NOMO-1 (cell line): ENCODE data around the gene KLK1.

Experiments used
- DNase-seq, 2 experiments: peaks; one replicate each; lab custom pipeline; 2025; ENCODE audit not compliant: unreplicated experiment in 2 of 2; lab: John Stamatoyannopoulos, UW

The KLK1 gene

GRCh38 chr19:50836543-50837195 is 13.1 kb upstream of the KLK1 start:
- no peak for DNase-seq

GRCh38 chr19:50835785-50836542 is 12.4 kb upstream of the KLK1 start:
- peak; percentile 50 to 71 for DNase-seq

GRCh38 chr19:50835103-50835784 is 11.7 kb upstream of the KLK1 start:
- no peak for DNase-seq

- DNase-seq = no peak
Measured at GRCh38 chr19:50833802-50834167, 10.2 kb upstream of the KLK1 start.

GRCh38 chr19:50833117-50833801 is 9.7 kb upstream of the KLK1 start, which contains the start of gene KLK15:
Gene KLK15 (minus strand): TSS chr19:50833574. CDS start chr19:50831492, 2,082 bp downstream.
- no peak for DNase-seq

GRCh38 chr19:50832666-50833065 is 9.1 kb upstream of the KLK1 start:
- DNase-seq = no peak

- no peak for DNase-seq
Measured at GRCh38 chr19:50831026-50831396, 7.4 kb upstream of the KLK1 start.

- DNase-seq = no peak
Measured at GRCh38 chr19:50830266-50831025, 6.9 kb upstream of the KLK1 start.

GRCh38 chr19:50829801-50830200 is 6.2 kb upstream of the KLK1 start:
- no peak for DNase-seq

- no peak for DNase-seq
Measured at GRCh38 chr19:50827476-50827875, 3.9 kb upstream of the KLK1 start.

- DNase-seq = no peak
Measured at GRCh38 chr19:50826492-50827240, 3.1 kb upstream of the KLK1 start.

- no peak for DNase-seq
Measured at GRCh38 chr19:50822661-50823208, 852 bp downstream of the KLK1 start.

GRCh38 chr19:50821622-50822021 is 2.0 kb downstream of the KLK1 start:
- no peak for DNase-seq

- no peak for DNase-seq
Measured at GRCh38 chr19:50821248-50821612, 2.4 kb downstream of the KLK1 start.

- DNase-seq = no peak
Measured at GRCh38 chr19:50820549-50821247, 2.9 kb downstream of the KLK1 start.

- no peak for DNase-seq
Measured at GRCh38 chr19:50820086-50820485, 3.5 kb downstream of the KLK1 start.

GRCh38 chr19:50819636-50820035 is 4.0 kb downstream of the KLK1 start:
- no peak for DNase-seq

GRCh38 chr19:50818859-50819472 is 4.6 kb downstream of the KLK1 start:
- no peak for DNase-seq
